ENCODE data around the gene ZNF580. TPM values are rescaled to one million over a fixed set of nuclear protein-coding genes. Genes with fewer than 3 reads are reported as not detected.

The ZNF580 gene
- total and polyA plus RNA-seq, 7 donors, result 10.4 to 45.5 (median 24.0) TPM

- peaks cover 17 to 51% (median 31%) of the 10 kb centered on the region in 4 donors for H3K36me3 ChIP-seq
These were observed 28.7 kb upstream of the ZNF580 start for GRCh38 chr19:55611983-55612645.

GRCh38 chr19:55613396-55613795, 27.4 kb upstream of the ZNF580 start:
- TF ChIP-seq POLR2AphosphoS5 (IDR thresholded peaks at IDR 0.05), result no peak
- no peak for TF ChIP-seq EP300 (IDR thresholded peaks at IDR 0.05)
- TF ChIP-seq POLR2A (IDR thresholded peaks at IDR 0.05), result no peak
- TF ChIP-seq CTCF (IDR thresholded peaks at IDR 0.05), result no peak
- no peak overlapping the region for H3K27ac ChIP-seq
- peaks cover 17 to 61% (median 37%) of the 10 kb centered on the region in 4 donors for H3K36me3 ChIP-seq
- H3K4me3 ChIP-seq, result no peak overlapping the region
- no peak for DNase-seq
- 95 to 96% methylated on average over 27 of the region's 27 CpGs for WGBS, 2 donors
- no peaks in the 10 kb centered on the region for H3K9me3 ChIP-seq
- intact Hi-C loops (cut with DNase I), result no loop called here
- H3K4me1 ChIP-seq, result peaks cover 0 to 13% (median 6%) of the 10 kb centered on the region in 4 donors
- H3K27me3 ChIP-seq, result no peaks in the 10 kb centered on the region

More at GRCh38 chr19:55611983-55612645, 28.7 kb upstream of the ZNF580 start:
- TF ChIP-seq POLR2AphosphoS5 (IDR thresholded peaks at IDR 0.05), result no peak
- TF ChIP-seq EP300 (IDR thresholded peaks at IDR 0.05), result no peak
- TF ChIP-seq CTCF (IDR thresholded peaks at IDR 0.05), result no peak
- no peak for TF ChIP-seq POLR2A (IDR thresholded peaks at IDR 0.05)
- no peaks in the 10 kb centered on the region for H3K27me3 ChIP-seq
- intact Hi-C loops (cut with DNase I), result no loop called here
- 80 to 92% methylated on average over 3 of the region's 3 CpGs for WGBS, 2 donors
- H3K4me1 ChIP-seq, result peaks cover 0 to 23% (median 7%) of the 10 kb centered on the region in 4 donors
- H3K27ac ChIP-seq, result no peak overlapping the region
- no peak overlapping the region for H3K4me3 ChIP-seq
- no peak for DNase-seq
- H3K9me3 ChIP-seq, result no peaks in the 10 kb centered on the region

GRCh38 chr19:55613930-55614710, 26.7 kb upstream of the ZNF580 start:
- TF ChIP-seq EP300 (IDR thresholded peaks at IDR 0.05), result no peak
- no peak for TF ChIP-seq POLR2AphosphoS5 (IDR thresholded peaks at IDR 0.05)
- no peak for TF ChIP-seq POLR2A (IDR thresholded peaks at IDR 0.05)
- TF ChIP-seq CTCF (IDR thresholded peaks at IDR 0.05), result no peak
- intact Hi-C loops (cut with DNase I), result no loop called here
- Histone ChIP-seq H3K27me3 (no peaks in the 10 kb centered on the region), H3K4me3 (no peak overlapping the region), H3K36me3 (peaks cover 17 to 59% (median 37%) of the 10 kb centered on the region in 4 donors), H3K27ac (no peak overlapping the region), H3K4me1 (peaks cover 0 to 13% (median 6%) of the 10 kb centered on the region in 4 donors), H3K9me3 (no peaks in the 10 kb centered on the region)
- WGBS, 2 donors, result 95 to 96% methylated on average over 75 of the region's 75 CpGs
- no peak for DNase-seq

GRCh38 chr19:55614711-55615542, 25.9 kb upstream of the ZNF580 start:
- no peak overlapping the region for H3K27ac ChIP-seq
- H3K36me3 ChIP-seq, result peaks cover 17 to 51% (median 34%) of the 10 kb centered on the region in 4 donors
- TF ChIP-seq POLR2A (IDR thresholded peaks at IDR 0.05) (no peak), CTCF (IDR thresholded peaks at IDR 0.05) (no peak), EP300 (IDR thresholded peaks at IDR 0.05) (no peak), POLR2AphosphoS5 (IDR thresholded peaks at IDR 0.05) (no peak)
- peaks cover 0 to 13% (median 6%) of the 10 kb centered on the region in 4 donors for H3K4me1 ChIP-seq
- no peak for DNase-seq
- H3K27me3 ChIP-seq, result no peaks in the 10 kb centered on the region
- WGBS, 2 donors, result 97% methylated on average over 98 of the region's 98 CpGs
- no peak overlapping the region for H3K4me3 ChIP-seq
- intact Hi-C loops (cut with DNase I), result no loop called here
- no peaks in the 10 kb centered on the region for H3K9me3 ChIP-seq

Measured in sigmoid colon (tissue), 7 donors.